HG02642 (cell line): ENCODE data around the gene MUC15.

Source experiments
- ATAC-seq: cut with Tn5 transposase; IDR thresholded peaks from one replicate; pipeline ENCODE4 v1.9.1; 2021; ENCODE audit warnings: mild to moderate bottlenecking; ENCODE audit not compliant: unreplicated experiment, poor library complexity

MUC15 gene

GRCh38 chr11:26578998-26579661 is 7.1 kb upstream of the MUC15 start:
- ATAC-seq, result no peak

DNA sequence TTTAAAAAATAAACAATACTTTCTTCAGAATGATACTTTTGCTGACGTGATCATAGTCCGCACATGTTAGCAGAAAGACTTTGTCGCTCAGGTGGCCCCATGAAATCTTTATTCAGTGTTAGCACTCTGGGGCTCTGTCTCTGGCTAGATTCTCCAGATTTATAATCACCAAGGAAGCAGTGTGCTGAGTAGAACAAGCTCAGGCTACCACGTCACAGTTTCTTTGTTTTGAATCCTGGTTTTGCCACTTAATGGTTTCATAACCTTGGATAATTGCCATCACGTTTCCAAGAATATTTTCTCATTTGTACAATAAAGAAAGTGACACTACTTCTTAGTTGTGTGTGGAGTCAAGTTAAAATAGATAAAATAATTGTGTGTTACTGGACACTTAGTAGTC is 3.9 kb upstream of the MUC15 start:
- ATAC-seq, result no peak

DNA sequence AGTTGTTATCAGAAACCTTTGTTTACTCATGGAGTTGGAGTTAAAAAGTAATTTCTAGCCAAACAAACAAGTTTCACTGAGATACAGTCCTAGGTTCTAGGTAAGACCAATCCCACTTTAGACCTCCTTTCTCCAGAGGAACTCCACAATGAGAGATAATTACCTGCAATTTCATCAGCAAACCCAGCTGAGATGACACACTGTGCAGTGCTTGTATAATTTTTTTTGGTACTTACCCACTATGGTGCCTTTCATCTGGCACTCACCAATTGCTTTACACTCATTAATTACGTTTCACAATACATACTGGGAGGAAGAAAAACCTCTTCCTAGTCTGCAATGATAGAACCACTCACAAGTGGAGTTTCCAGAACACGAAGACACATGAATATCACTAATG is 1.8 kb upstream of the MUC15 start:
- no peak for ATAC-seq

DNA sequence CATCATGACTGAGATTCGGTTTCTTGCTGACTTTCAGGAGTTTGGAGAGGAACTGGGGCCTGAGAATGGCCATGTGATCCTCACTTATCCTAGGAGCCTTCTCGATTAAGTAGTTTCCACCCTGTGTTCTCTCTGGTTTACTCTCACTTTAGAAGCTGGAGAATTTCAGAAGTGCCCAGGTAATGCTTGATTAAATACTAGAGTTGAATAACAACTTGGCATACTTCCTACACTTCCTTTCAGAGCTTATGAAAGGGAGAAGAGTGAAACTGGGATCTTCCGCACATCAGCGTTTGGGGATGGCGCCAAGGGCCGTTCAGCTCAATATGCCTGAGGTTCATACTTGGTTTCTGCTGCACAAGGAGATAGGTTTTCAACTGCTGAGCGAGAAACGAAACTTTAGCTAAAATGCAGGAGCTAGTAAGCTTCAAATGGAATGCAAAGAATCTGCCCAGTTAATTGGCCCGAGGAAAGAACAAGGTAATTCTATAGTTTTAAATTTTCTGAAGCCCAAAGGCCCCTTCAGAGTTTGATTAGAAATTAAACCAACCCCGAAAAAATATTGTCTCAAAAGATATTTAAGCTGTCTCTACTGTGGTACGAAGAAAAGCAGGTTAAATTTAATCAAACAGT is 823 bp upstream of the MUC15 start:
- ATAC-seq, result no peak

DNA sequence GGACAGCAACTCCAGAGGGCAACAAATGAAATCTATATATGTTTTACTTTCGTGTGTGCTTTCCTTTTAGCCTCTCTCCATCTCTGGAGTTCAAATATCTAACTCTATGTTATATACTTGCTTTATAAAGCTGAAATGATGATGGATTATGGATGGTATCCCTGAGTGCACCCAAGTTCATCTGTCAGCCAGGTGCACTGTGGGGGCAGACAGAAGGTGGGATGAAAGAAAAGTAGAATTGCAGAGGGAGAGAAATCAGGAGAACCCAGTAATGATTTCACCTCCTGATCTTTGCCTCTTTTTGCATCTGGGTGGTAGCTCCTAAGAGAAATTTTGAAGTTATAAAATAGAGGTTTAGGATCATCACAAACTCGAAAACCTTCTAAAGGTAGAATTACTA is 2.4 kb downstream of the MUC15 start:
- ATAC-seq, result no peak

GRCh38 chr11:26558190-26558589 is 13.9 kb downstream of the MUC15 start:
- no peak for ATAC-seq

DNA sequence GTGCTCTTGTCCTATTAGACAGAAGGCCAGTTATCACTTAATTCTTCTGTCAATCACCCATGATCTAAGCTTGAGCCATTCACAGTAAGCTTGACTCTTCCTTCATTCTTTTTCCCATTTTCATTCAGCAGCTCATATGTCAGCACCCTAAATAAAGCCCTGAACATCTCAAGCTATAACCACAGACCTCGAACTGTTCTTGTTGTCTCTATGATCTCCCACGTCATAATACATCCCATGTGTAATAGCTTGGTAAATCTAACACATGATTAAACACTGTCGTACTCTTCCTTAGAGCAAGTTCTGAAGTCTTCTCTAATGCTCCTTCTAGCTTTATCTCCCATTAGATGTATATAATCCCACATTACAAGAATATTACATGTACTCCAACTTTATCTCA is 14.4 kb downstream of the MUC15 start:
- ATAC-seq, result no peak

- no peak for ATAC-seq
These were observed 15.5 kb downstream of the MUC15 start for GRCh38 chr11:26556582-26556981.

- no peak for ATAC-seq
These were observed 17.6 kb downstream of the MUC15 start for GRCh38 chr11:26554455-26554854.

DNA sequence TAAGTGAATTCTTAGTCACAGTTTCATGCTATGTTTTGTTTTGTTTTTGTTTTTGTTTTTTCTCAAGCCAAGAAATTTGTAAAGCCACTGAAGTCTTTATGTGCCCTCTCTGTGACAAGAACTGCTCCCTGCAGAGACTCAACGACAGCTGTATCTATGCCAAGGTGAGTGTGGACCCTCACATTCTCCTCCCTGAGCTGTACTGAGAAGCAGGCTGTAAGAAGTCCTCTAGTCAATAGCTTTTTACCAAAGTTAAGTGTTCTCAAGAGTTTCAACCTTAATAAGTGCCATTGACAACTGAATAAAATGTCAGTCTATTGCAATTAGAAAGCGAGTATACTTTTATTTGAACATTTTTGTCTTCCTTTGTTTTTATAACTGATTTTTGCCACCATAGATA is 18.9 kb downstream of the MUC15 start:
- no peak for ATAC-seq

- no peak for ATAC-seq
These were observed 20.8 kb downstream of the MUC15 start for GRCh38 chr11:26551186-26551801.

GRCh38 chr11:26550022-26550421 is 22.0 kb downstream of the MUC15 start:
- ATAC-seq, result no peak

DNA sequence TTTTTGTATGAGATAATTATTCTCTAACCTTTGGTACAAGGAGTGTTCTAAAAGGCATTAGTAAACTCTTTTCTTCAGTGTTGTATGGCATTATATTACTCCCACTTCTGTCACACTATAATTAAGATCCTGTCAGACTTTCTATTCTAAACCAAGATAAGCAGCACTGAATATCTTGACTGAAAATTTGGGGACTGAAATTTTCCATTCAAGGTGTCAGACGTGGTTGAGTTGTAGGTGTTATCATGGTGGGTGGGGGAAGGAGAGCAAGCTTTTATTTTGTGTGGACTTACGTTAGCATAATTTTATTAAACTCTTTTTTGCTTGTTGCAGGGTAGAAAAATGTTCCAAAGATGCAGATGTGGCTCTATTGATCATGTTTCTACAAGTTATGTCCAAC is 22.9 kb downstream of the MUC15 start:
- ATAC-seq, result no peak

GRCh38 chr11:26541870-26542269 is 30.2 kb downstream of the MUC15 start:
- ATAC-seq, result no peak

DNA sequence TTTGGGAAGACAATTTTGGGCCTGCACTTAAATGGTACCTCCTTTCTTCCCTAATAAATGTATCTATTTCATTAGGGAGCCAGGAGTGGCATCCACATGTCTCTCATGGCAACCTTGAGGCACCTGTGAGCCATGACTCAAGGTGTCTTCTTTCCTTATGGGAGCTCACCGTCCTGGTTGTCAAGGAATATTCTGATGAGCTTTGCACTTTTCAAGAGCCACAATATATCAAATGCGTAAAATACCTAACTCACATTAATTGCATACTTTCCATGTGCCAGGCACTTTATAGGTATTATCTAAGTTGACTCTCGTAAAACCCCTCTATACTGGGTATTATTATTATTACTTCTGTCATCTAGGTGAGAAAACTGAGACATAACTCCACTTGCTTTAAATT is 32.5 kb downstream of the MUC15 start:
- no peak for ATAC-seq

- no peak for ATAC-seq
These were observed 34.7 kb downstream of the MUC15 start for GRCh38 chr11:26537341-26537740.

GRCh38 chr11:26527685-26528084 is 44.4 kb downstream of the MUC15 start:
- ATAC-seq, result no peak

DNA sequence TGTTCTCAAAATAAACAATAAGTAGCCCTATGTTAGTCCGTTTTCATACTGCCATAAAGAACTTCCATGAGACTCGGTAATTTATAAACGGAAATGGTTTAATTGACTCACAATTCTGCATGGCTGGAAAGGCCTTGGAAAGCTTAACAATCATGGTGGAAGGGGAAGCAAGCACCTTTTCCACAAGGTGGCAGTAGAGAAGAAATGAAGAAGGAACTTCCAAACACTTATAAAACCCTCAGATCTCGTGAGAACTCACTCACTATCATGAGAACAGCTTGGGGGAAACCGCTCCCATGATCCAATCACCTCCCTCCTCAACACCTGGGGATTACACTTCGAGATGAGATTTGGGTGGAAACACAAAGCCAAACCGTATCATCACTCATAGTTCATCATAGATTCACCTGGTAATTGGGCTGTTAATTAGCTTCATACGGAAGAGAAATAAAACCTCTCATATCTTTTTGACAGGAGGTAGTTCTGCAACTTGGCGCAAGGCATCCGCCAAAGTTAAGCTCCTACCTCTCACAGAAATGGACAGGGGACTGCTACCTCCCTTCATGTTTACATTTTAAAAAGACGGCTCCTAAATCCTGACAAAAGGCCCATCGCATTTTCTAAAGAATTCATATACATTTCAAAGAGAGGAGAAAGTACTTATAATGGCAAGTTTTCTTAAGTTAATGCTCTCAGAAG is 49.0 kb downstream of the MUC15 start:
- ATAC-seq, result no peak

- no peak for ATAC-seq
These were observed 52.6 kb downstream of the MUC15 start for GRCh38 chr11:26519469-26519868.

- ATAC-seq, result no peak
These were observed 59.9 kb downstream of the MUC15 start for GRCh38 chr11:26512196-26512595.

GRCh38 chr11:26510756-26511155 is 61.3 kb downstream of the MUC15 start:
- ATAC-seq, result no peak
